HG03469 (cell line): ENCODE measurements around the gene LRIG1.

Experiments
- ATAC-seq: cut with Tn5 transposase; IDR thresholded peaks from one replicate; pipeline ENCODE4 v1.9.1; 2021; ENCODE audit warnings: mild to moderate bottlenecking, moderate library complexity, moderate number of reproducible peaks; ENCODE audit not compliant: unreplicated experiment

The LRIG1 gene

GRCh38 chr3:66370179-66370578 lies 130.6 kb downstream of the LRIG1 start:
- ATAC-seq, result no peak

- ATAC-seq, result no peak
Observed at GRCh38 chr3:66367979-66368378, 132.8 kb downstream of the LRIG1 start.

GRCh38 chr3:66366747-66367146 lies 134.1 kb downstream of the LRIG1 start:
- ATAC-seq, result no peak

GRCh38 chr3:66365080-66365479 lies 135.7 kb downstream of the LRIG1 start:
- ATAC-seq, result no peak

GRCh38 chr3:66363148-66363547 lies 137.7 kb downstream of the LRIG1 start:
- ATAC-seq, result no peak

- ATAC-seq, result no peak
Observed at GRCh38 chr3:66362541-66362941, 138.3 kb downstream of the LRIG1 start.

- no peak for ATAC-seq
Observed at GRCh38 chr3:66361356-66361755, 139.5 kb downstream of the LRIG1 start.

GRCh38 chr3:66355997-66356396 lies 144.8 kb downstream of the LRIG1 start:
- no peak for ATAC-seq

GRCh38 chr3:66355394-66355793 lies 145.4 kb downstream of the LRIG1 start:
- no peak for ATAC-seq

- ATAC-seq, result no peak
Observed at GRCh38 chr3:66354001-66354400, 146.8 kb downstream of the LRIG1 start.

- ATAC-seq, result no peak
Observed at GRCh38 chr3:66353530-66353929, 147.3 kb downstream of the LRIG1 start.

GRCh38 chr3:66353039-66353438 lies 147.8 kb downstream of the LRIG1 start:
- ATAC-seq, result no peak

- ATAC-seq, result no peak
Observed at GRCh38 chr3:66350601-66351000, 150.2 kb downstream of the LRIG1 start.

- no peak for ATAC-seq
Observed at GRCh38 chr3:66348704-66349103, 152.1 kb downstream of the LRIG1 start.

- ATAC-seq, result no peak
Observed at GRCh38 chr3:66344848-66345578, 155.8 kb downstream of the LRIG1 start.

GRCh38 chr3:66344391-66344811 lies 156.4 kb downstream of the LRIG1 start:
- ATAC-seq, result no peak

GRCh38 chr3:66342717-66343356 lies 158.0 kb downstream of the LRIG1 start:
- no peak for ATAC-seq

- no peak for ATAC-seq
Observed at GRCh38 chr3:66338927-66339326, 161.9 kb downstream of the LRIG1 start.

GRCh38 chr3:66336333-66336766 lies 164.5 kb downstream of the LRIG1 start:
- no peak for ATAC-seq

- no peak for ATAC-seq
Observed at GRCh38 chr3:66335671-66336070, 165.2 kb downstream of the LRIG1 start.
